Nephron (organoid): ENCODE results near the gene SH3RF1.
A peak's percentile ranks its signal among the peaks of the same experiment; 100 is the strongest.

Experiments used
- H3K27ac Mint-ChIP-seq, 3 experiments: 2 replicates each; pipeline ENCODE4 v1.8.0; 2020; ENCODE audit warnings: mixed read lengths in 3 of 3, mild to moderate bottlenecking in 2 of 3, moderate library complexity in 1 of 3
- H3K27me3 Mint-ChIP-seq: 2 replicates; pipeline ENCODE4 v1.8.0; 2021; ENCODE audit warnings: low read depth, mild to moderate bottlenecking, moderate library complexity, mixed read lengths
- H3K36me3 Mint-ChIP-seq: 2 replicates; pipeline ENCODE4 v1.8.0; 2020; ENCODE audit warnings: low read depth, mixed read lengths
- H3K4me1 Mint-ChIP-seq: 2 replicates; pipeline ENCODE4 v1.8.0; 2020; ENCODE audit warnings: mixed read lengths
- H3K4me3 Mint-ChIP-seq, 3 experiments: 2 replicates each; pipeline ENCODE4 v1.8.0; 2020; ENCODE audit warnings: mild to moderate bottlenecking in 3 of 3, mixed read lengths in 3 of 3, moderate library complexity in 2 of 3
- H3K9me3 Mint-ChIP-seq: 2 replicates; pipeline ENCODE4 v1.8.0; 2020; ENCODE audit warnings: mixed read lengths
- CTCF ChIP-seq, 3 experiments: fragments of 200-600 bp; sonication (generic); IDR thresholded peaks; one replicate each; pipeline ENCODE4 v1.5.0; 2021; ENCODE audit warnings: antibody characterized with exemption in 3 of 3; ENCODE audit not compliant: unreplicated experiment in 3 of 3

Gene SH3RF1

GRCh38 chr4:169154121-169154520 is 116.6 kb downstream of the SH3RF1 start:
- no peak for TF ChIP-seq CTCF (IDR thresholded peaks at IDR 0.05; ENCODE audit: unreplicated experiment in 3 of 3)
- Mint-ChIP-seq H3K4me3 (no peak overlapping the region), H3K4me1 (peaks cover 51% of the 10 kb centered on the region)

GRCh38 chr4:169153481-169154087 is 117.2 kb downstream of the SH3RF1 start:
- TF ChIP-seq CTCF (IDR thresholded peaks at IDR 0.05; ENCODE audit: unreplicated experiment in 3 of 3), result no peak
- H3K27me3 Mint-ChIP-seq, result no peaks in the 10 kb centered on the region
- peaks cover 50% of the 10 kb centered on the region for H3K36me3 Mint-ChIP-seq
- H3K27ac Mint-ChIP-seq, result peak overlapping the region; percentile 9 to 45 (median 12)
- H3K4me3 Mint-ChIP-seq, result no peak overlapping the region
- peaks cover 50% of the 10 kb centered on the region for H3K4me1 Mint-ChIP-seq
- no peaks in the 10 kb centered on the region for H3K9me3 Mint-ChIP-seq

More at GRCh38 chr4:169154121-169154520, 116.6 kb downstream of the SH3RF1 start:
- Mint-ChIP-seq H3K36me3 (peaks cover 50% of the 10 kb centered on the region), H3K27ac (peak overlapping the region; percentile 9 to 45 (median 12)), H3K27me3 (no peaks in the 10 kb centered on the region), H3K9me3 (no peaks in the 10 kb centered on the region)

DNA sequence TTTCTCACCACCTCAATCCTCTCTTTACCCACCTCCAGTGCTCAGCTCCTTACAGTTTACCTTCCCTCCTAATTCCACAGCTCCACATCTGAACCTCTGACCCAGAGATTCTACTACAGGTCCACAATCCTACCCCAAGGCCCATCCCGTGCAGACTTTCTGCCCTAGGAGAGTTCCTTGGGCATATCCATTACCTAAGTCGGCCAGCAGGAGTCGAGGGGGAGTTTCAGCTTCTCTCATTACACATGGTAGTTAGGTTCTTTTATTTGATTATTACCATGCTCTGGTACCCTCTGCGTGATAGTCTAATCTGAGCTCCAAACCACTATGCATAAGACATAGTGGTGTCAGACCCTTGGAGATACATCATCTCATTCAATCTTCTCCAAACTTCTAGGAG is 117.9 kb downstream of the SH3RF1 start:
- TF ChIP-seq CTCF (IDR thresholded peaks at IDR 0.05; ENCODE audit: unreplicated experiment in 3 of 3), result peak in 1 of 3 experiments; percentile 10
- H3K4me3 Mint-ChIP-seq, result no peak overlapping the region
- peak overlapping the region in 1 of 3 experiments; percentile 22 for H3K27ac Mint-ChIP-seq
- peaks cover 50% of the 10 kb centered on the region for H3K36me3 Mint-ChIP-seq
- H3K27me3 Mint-ChIP-seq, result no peaks in the 10 kb centered on the region
- no peaks in the 10 kb centered on the region for H3K9me3 Mint-ChIP-seq
- H3K4me1 Mint-ChIP-seq, result peaks cover 50% of the 10 kb centered on the region

GRCh38 chr4:169152098-169152497 is 118.7 kb downstream of the SH3RF1 start:
- Mint-ChIP-seq H3K36me3 (peaks cover 50% of the 10 kb centered on the region), H3K9me3 (no peaks in the 10 kb centered on the region), H3K4me3 (no peak overlapping the region), H3K27me3 (no peaks in the 10 kb centered on the region), H3K4me1 (peaks cover 49% of the 10 kb centered on the region), H3K27ac (no peak overlapping the region)
- TF ChIP-seq CTCF (IDR thresholded peaks at IDR 0.05; ENCODE audit: unreplicated experiment in 3 of 3), result no peak

DNA sequence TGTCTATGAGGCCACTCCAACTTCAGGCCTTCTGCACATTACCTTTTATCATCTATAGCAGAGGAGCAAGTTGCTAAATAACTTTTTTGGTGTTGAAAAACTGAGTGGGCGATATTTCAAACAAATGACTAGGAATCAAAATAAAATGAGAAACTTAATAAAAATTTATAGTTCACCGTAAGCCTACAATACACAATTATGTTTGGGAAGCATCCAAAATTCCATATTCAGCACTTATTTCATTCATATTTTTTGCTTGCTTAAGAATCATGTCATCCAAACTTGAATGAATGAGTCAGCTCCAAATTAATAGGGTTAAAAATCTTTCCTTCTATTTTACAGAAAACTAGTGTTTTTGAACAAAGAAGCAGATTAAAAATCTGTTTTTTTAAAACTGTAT is 119.1 kb downstream of the SH3RF1 start:
- Mint-ChIP-seq H3K27ac (no peak overlapping the region), H3K9me3 (no peaks in the 10 kb centered on the region), H3K27me3 (no peaks in the 10 kb centered on the region)

More for the DNA sequence above, 119.1 kb downstream of the SH3RF1 start:
- peaks cover 46% of the 10 kb centered on the region for H3K36me3 Mint-ChIP-seq
- peaks cover 44% of the 10 kb centered on the region for H3K4me1 Mint-ChIP-seq
- no peak overlapping the region for H3K4me3 Mint-ChIP-seq
- no peak for TF ChIP-seq CTCF (IDR thresholded peaks at IDR 0.05; ENCODE audit: unreplicated experiment in 3 of 3)
